ENCODE data around the gene ALX4.

ALX4 gene

DNA sequence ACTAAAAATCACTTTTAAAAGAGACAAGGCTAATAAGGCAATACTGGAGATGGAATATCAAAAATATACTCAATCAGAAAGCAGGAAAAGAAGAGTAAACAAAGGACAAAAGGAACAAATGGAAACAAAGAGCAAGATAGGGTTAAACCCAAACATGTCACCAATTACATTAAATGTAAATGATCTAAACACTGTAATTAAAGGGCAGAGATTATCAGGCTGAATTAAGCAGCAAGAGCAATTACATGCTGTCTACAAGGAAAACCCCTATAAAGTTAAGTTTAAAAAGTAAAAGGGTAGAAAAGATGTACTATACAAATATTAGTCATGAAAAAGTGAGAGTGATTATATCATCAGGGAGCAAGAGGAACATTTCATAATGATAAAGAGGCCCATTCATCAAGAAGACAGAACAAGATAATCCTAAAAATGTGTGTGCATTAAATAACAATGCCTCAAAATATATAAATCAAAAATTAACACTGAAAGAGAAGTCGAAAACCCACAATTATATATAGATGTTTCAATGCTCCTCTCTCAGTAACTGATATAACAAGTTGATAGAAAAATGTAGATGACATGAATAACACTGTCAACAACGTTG is 56.8 kb downstream of the ALX4 start:
- H3K4me3 ChIP-seq (ENCODE audit: low read depth, low read length): no peak overlapping the region
- TF ChIP-seq, protein P1, sequence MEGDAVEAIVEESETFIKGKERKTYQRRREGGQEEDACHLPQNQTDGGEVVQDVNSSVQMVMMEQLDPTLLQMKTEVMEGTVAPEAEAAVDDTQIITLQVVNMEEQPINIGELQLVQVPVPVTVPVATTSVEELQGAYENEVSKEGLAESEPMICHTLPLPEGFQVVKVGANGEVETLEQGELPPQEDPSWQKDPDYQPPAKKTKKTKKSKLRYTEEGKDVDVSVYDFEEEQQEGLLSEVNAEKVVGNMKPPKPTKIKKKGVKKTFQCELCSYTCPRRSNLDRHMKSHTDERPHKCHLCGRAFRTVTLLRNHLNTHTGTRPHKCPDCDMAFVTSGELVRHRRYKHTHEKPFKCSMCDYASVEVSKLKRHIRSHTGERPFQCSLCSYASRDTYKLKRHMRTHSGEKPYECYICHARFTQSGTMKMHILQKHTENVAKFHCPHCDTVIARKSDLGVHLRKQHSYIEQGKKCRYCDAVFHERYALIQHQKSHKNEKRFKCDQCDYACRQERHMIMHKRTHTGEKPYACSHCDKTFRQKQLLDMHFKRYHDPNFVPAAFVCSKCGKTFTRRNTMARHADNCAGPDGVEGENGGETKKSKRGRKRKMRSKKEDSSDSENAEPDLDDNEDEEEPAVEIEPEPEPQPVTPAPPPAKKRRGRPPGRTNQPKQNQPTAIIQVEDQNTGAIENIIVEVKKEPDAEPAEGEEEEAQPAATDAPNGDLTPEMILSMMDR (IDR thresholded peaks at IDR 0.05; ENCODE audit: low read depth, low read length): no peak

DNA sequence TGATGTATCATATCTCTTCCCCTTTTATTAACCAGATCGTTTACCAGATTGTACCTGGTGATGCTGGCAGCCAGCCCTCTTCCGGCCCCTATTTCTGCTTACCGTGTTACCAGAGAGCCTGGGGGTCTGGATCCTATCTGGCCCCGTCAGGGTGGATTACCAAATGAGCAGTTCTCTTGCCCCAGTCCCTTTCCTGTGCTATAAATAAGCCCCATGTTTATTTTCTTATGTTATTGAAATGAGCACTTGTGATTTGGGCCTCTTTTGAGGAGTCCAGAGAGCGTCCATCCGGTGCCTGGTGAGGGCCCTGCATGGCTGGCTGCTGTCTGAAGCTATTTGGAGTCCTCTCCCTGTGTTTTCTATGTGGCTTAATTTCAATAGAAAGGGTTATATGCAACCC is 59.5 kb downstream of the ALX4 start:
- TF ChIP-seq, protein P1 (IDR thresholded peaks at IDR 0.05; ENCODE audit: low read depth, low read length): no peak
- H3K4me3 ChIP-seq (ENCODE audit: low read depth, low read length): no peak overlapping the region

DNA sequence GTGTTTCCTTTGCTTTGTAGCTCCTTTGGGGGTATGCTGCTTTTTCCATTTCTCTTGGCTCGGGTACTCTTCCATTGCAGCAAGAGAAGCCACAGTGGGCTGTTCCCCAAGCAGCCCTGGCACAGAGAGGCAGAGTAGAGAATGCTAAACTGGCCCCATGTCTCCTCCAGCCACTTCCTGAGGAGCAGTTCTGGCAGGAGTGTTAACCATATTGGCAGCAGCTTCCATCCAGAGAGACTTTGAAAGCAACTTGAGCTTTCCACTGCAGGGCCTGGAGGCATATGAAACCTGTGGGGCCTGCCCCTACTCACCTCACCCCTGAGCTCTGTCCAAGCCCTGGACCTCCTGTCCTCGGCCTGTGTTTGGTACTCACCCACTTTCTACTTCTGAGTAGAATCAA is 61.8 kb downstream of the ALX4 start:
- TF ChIP-seq, protein P1 (IDR thresholded peaks at IDR 0.05; ENCODE audit: low read depth, low read length): no peak
- no peak overlapping the region for H3K4me3 ChIP-seq (ENCODE audit: low read depth, low read length)

DNA sequence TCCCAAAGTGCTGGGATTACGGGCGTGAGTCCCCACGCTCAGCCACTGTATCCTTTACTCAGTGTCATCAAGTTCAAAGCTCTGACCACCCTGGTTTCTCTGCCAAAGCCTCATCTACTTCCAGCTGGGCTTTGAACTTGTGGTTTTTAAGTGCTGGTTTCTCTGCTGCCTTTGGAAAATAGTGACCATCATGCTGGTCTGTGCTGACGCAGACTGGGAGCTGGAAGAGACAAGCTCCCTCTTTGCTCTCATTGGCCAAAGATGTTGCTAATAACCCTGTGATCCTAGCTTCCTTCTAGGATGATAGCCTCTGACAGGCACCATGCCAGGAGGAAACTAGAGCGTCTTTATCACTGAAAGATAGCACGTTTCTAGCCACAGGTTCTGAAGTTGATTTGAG is 62.4 kb downstream of the ALX4 start:
- no peak overlapping the region for H3K4me3 ChIP-seq (ENCODE audit: low read depth, low read length)
- TF ChIP-seq, protein P1 (IDR thresholded peaks at IDR 0.05; ENCODE audit: low read depth, low read length): no peak

DNA sequence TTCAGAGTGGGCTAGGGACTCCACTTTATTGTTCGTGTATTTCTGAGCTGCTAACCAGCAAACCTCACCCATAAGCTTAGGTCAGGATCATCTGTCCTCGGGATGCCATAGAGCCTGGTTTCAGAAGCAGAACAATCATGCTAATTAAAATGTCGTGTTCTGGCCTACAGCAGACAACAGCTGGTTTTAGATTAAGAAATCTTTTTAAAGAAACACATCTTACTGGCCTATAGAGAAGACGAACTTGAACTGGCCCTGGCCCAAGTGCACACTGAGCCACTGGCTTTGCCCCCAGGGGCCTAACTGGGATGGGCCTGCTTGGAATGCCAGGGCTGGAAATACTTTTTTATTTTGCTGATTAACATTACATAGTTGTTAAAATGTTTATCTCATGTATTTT is 63.2 kb downstream of the ALX4 start:
- TF ChIP-seq, protein P1 (IDR thresholded peaks at IDR 0.05; ENCODE audit: low read depth, low read length): no peak
- no peak overlapping the region for H3K4me3 ChIP-seq (ENCODE audit: low read depth, low read length)

DNA sequence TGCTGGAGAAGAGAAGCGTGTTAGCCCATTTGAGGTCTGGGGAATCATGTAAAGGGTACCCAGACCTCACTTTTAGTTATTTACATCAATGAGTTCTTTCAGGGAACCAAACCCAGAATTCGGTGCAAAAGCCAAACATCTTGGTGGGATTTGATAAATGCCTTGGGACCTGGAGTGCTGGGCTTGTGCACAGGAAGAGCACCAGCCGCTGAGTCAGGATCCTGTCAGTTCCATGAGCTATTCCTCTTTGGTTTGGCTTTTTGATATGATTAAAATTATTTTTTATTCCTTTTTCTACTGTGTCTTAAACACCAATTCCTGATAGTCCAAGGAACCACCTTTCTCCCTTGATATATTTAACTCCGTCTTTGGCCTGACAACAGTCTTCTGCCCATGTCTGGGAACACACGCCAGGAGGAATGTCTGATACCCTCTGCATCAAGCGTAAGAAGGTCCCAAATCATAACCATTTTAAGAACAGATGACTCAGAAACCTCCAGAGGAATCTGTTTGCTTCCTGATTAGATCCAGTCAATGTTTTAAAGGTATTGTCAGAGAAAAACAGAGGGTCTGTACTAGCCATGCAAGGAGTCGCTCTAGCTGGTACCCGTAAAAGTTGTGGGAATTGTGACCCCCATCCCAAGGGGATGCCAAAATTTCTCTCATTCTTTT is 65.2 kb downstream of the ALX4 start:
- TF ChIP-seq, protein P1 (IDR thresholded peaks at IDR 0.05; ENCODE audit: low read depth, low read length): no peak
- H3K4me3 ChIP-seq (ENCODE audit: low read depth, low read length): no peak overlapping the region

DNA sequence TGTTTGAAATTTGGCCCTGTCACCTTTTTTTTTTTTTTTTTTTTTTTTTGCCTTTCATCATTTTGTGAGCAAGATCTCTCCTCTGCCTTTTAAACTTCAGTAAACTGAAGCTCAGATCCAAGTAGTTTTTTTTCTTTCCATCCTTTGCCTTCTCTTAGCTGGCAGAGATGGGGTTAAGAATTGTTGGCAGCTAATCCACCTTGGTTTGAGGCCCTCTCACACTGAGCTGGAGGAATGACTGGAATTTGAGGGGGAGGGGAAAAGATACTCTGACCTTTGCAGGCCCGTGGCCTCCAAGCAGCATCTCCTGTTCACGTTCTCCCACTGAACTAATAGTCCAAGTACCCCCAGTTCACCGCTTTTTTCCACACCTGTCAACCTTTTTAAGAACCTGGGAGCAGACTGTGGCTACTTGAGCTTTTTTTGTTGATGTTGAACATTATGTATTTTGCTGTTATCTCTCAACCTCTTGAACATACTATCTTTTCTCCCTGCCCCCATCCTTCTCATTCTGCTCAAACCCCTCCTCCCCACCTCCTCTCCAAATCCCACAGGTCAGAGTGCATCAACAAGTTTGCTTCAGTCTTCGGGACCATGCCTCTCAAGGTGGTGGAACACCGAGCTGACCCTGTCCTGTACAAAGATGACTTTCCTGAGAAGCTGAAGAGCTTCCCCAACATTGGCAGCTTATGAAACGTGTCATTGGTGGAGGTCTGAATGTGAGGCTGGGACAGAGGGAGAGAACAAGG is 66.2 kb downstream of the ALX4 start:
- TF ChIP-seq, protein P1 (IDR thresholded peaks at IDR 0.05; ENCODE audit: low read depth, low read length): no peak
- H3K4me3 ChIP-seq (ENCODE audit: low read depth, low read length): no peak overlapping the region
